ENCODE data around the gene DMXL2. TPM values are rescaled to one million over a fixed set of nuclear protein-coding genes. Genes with fewer than 3 reads are reported as not detected.

The DMXL2 gene
- total RNA-seq, 6 experiments from 2014 or later, result 8.8 to 16.1 (median 12.7) TPM

DNA sequence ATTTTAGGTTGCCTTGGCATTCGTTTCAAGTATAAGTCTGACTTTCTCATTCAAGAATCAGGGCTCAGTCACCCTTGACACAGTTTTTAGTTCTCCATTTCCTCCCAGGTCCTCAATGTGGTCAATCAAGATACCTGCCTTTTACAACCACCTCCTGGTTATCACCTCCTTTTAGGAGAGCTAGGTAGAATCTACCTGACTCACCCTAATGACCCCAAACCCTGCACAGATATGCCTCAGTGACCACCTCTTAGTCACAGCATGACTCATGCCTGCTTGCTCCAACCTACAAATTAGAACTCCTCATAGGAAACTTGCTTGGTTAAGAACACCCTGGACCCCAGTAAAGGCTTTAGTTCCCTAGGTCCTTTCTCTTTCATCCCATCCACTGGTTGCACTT is 22.5 kb downstream of the DMXL2 start:
- H3K27me3 ChIP-seq, result no peaks in the 10 kb centered on the region
- H3K9me3 ChIP-seq, result no peaks in the 10 kb centered on the region
- no peak overlapping the region for H3K27ac ChIP-seq
- H3K4me1 ChIP-seq, result no peaks in the 10 kb centered on the region
- intact Hi-C loops (cut with DNase I), result no loop called here
- TF ChIP-seq, protein P1, sequence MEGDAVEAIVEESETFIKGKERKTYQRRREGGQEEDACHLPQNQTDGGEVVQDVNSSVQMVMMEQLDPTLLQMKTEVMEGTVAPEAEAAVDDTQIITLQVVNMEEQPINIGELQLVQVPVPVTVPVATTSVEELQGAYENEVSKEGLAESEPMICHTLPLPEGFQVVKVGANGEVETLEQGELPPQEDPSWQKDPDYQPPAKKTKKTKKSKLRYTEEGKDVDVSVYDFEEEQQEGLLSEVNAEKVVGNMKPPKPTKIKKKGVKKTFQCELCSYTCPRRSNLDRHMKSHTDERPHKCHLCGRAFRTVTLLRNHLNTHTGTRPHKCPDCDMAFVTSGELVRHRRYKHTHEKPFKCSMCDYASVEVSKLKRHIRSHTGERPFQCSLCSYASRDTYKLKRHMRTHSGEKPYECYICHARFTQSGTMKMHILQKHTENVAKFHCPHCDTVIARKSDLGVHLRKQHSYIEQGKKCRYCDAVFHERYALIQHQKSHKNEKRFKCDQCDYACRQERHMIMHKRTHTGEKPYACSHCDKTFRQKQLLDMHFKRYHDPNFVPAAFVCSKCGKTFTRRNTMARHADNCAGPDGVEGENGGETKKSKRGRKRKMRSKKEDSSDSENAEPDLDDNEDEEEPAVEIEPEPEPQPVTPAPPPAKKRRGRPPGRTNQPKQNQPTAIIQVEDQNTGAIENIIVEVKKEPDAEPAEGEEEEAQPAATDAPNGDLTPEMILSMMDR (IDR thresholded peaks at IDR 0.05), result no peak
- no peak overlapping the region for H3K4me3 ChIP-seq
- no peak for ATAC-seq
- DNase-seq, result no peak
- H3K36me3 ChIP-seq, result no peaks in the 10 kb centered on the region
- WGBS (ENCODE audit: insufficient coverage, low coverage, low lambda C conversion rate, missing lambda C conversion rate), result no CpG with 5 or more reads among the region's 1 CpG

DNA sequence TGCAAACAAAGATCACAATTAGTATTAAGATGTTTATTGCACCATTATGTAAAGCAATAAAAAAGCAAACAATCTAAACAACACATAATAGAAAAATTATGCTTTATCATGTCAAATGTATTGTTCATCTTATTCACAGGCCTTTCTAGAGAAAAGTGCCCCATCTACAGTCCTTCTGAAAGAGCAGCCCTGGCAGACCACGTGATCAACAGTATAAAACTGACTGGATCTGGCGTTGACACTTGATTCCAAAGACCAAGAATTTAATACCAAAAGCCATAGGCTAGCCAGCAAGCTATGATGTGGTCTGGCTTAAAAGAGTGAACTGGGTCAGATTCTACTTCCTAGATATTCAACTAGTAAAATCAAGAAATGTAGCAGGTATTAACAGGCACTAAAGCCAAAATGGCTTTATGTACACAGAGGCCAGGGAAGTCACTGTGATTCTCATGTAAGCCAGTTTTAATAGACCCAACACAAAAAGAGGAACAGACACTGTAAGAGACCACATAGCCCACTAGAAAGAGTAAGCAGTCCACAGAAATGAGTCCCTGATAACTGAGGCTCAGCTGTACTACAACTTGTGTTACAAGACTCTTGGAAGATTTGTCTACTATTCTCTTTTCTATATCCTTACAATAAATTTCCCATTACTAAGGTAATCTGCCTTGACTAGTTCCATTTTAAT is 32.5 kb downstream of the DMXL2 start:
- Histone ChIP-seq H3K27ac (no peak overlapping the region), H3K36me3 (no peaks in the 10 kb centered on the region), H3K4me3 (no peak overlapping the region), H3K4me1 (peaks cover 0 to 8% (median 0%) of the 10 kb centered on the region in 4 donors), H3K9me3 (no peaks in the 10 kb centered on the region), H3K27me3 (no peaks in the 10 kb centered on the region)
- ATAC-seq (peak in 2 of 4 donors; percentile 44 to 69), DNase-seq (no peak)
- intact Hi-C loops (cut with DNase I), result no loop called here
- WGBS (ENCODE audit: insufficient coverage, low coverage, low lambda C conversion rate, missing lambda C conversion rate), result 85% methylated on average over 2 of the region's 2 CpGs
- TF ChIP-seq, protein P1 (IDR thresholded peaks at IDR 0.05), result no peak
- TF ChIP-seq POLR2A (IDR thresholded peaks at IDR 0.05), result no peak

DNA sequence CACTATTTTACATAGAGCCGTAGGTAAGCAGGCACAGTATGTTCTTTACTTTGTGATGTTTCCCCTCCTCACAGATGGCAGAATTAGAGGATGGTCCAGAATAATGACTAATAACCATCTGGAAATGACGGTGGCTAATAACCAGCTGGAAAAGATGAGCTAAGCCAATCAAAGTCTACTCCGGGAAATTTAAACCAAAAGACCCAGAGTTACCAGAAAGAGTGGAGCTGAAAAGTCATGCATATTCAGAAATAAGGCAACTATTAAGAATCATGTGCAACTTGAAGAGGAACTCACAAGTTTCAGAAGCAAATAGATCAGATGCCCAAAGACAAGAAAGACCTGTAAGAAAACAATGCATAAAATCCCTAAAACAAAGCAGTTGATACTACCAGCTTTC is 33.6 kb downstream of the DMXL2 start:
- ATAC-seq (peak in 2 of 4 donors; percentile 45 to 47), DNase-seq (no peak)
- H3K27ac ChIP-seq, result no peak overlapping the region
- intact Hi-C loops (cut with DNase I), result no loop called here
- no peak for TF ChIP-seq POLR2A (IDR thresholded peaks at IDR 0.05)
- TF ChIP-seq, protein P1 (IDR thresholded peaks at IDR 0.05), result no peak
- H3K4me1 ChIP-seq, result peaks cover 0 to 8% (median 0%) of the 10 kb centered on the region in 4 donors
- 67% methylated on average over 2 of the region's 3 CpGs for WGBS (ENCODE audit: insufficient coverage, low coverage, low lambda C conversion rate, missing lambda C conversion rate)
- H3K4me3 ChIP-seq, result no peak overlapping the region
- no peaks in the 10 kb centered on the region for H3K27me3 ChIP-seq
- no peaks in the 10 kb centered on the region for H3K36me3 ChIP-seq
- no peaks in the 10 kb centered on the region for H3K9me3 ChIP-seq

DNA sequence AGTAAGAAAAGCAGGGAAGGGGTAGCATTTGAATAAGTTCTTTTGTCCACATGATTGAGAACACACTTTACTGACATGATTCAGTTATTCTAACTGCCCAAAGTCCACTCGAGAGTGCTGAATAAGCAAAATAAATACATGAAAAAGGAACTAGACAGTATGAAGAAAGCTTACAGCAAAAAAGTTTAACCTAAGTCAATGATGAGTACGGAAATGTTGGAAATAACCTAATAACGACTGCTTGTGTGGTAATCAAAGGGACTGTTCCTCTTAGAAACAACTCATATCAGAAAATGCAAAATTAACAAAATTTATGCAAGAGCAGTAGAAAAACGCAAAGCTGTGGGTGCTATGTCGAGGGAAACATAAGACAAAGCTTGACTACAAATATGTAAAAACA is 36.6 kb downstream of the DMXL2 start:
- no peaks in the 10 kb centered on the region for H3K27me3 ChIP-seq
- H3K9me3 ChIP-seq, result no peaks in the 10 kb centered on the region
- DNase-seq (no peak), ATAC-seq (peak; percentile 49 to 80 (median 61))
- peak overlapping the region in 1 of 3 donors; percentile 1 for H3K27ac ChIP-seq
- WGBS (ENCODE audit: insufficient coverage, low coverage, low lambda C conversion rate, missing lambda C conversion rate), result 33% methylated on average over 5 of the region's 5 CpGs
- H3K4me3 ChIP-seq, result no peak overlapping the region
- intact Hi-C loops (cut with DNase I), result no loop called here
- H3K36me3 ChIP-seq, result no peaks in the 10 kb centered on the region
- no peak for TF ChIP-seq POLR2A (IDR thresholded peaks at IDR 0.05)
- TF ChIP-seq, protein P1 (IDR thresholded peaks at IDR 0.05), result no peak
- H3K4me1 ChIP-seq, result peaks cover 0 to 8% (median 0%) of the 10 kb centered on the region in 4 donors
